NCI-H82 treated with DMSO at 0.1 percent for 48 hours (cell line): Measurements from ENCODE around the gene SLC27A1.
"Not testable (repeated sequence)": the region's sequence is repeated elsewhere in the genome, so short reads cannot be mapped to it uniquely, and the experiment has no call there.

ENCODE experiments used
- DNase-seq: peaks from one replicate; lab custom pipeline; 2025; ENCODE audit not compliant: unreplicated experiment; lab: John Stamatoyannopoulos, UW

SLC27A1 gene

GRCh38 chr19:17486545-17487240 is 16.4 kb downstream of the SLC27A1 start:
- no peak for DNase-seq

GRCh38 chr19:17487284-17488121 is 17.2 kb downstream of the SLC27A1 start:
- no peak for DNase-seq

DNA sequence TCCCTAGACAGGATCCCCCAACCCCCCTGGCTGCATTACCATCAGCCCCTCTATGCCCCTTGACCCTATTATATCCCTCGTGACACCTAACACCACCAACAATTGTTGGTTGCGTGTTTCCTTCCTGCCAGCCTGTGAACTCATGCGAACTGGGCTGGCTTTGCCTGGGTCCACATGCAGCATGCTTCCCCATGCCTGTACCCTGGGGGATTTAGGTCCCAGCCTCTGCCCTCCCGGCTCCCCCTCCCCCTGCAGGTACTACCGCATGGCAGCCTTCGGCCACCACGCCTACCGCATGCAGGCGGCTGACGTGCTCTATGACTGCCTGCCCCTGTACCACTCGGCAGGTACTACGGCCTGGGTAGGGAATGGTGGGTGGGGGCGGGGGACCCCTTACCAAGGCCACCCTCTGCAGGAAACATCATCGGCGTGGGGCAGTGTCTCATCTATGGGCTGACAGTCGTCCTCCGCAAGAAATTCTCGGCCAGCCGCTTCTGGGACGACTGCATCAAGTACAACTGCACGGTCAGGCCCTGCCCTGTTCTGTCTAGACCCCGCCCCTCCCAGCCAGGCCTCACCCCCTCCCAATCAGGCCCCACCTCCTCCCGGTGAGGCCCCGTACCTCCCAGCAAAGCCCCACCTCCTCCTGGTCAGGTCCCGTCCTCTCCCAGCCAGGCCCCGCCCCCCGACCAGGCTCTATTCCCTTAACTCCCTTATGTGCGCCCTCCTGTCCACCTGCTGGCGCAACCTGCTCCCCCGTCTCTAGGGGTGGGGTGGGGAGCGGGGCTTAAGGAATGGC is 18.5 kb downstream of the SLC27A1 start:
- DNase-seq = peak; percentile 95

DNA sequence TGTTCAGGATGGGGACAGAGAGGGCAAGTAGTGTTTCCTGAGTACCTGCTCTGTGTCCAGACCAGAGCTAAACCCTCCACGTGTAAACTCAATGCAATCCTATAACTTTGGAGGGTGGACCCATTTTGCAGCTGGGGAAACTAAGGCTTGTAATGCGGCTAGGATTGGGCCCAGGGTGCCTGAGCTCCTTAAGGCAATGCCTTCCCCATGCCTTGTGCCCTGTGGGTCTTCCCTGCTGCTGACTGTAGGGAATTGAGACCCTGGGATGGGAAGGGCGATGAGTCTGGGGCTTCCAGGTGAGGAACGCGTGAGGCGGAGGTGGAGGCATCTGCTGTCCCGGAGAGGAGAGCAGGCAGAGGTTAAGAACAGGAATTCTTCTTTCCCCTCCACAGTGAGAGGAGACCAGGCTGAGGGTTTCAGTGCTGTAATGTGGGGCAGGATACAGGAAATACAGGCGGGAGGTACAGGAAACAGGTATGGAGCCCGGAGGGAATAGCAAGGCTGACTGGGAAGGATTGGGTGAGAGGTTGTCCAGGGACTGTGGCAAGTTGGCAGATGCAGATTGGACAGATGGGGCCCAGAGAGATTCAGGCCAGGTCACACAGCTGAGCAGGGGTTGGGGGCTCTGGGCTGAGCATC is 19.2 kb downstream of the SLC27A1 start:
- no peak for DNase-seq

DNA sequence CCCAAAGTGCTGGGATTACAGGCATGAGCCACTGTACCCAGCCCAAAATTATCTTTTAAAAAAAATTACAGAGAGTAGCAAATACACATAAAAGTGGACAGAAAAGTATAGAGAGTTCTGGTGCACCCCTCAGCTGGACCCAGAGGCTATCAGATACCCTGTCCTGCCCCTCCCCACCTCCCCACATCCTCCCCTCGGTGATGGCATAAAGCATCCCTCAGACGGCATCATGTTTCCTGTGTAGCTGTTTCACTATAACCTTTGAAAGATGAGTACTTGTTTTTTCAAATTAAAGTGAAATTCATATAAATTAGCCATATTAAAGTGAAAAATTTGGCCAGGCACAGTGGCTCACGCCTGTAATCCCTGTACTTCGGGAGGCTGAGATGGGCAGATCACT is 20.1 kb downstream of the SLC27A1 start:
- no peak for DNase-seq

DNA sequence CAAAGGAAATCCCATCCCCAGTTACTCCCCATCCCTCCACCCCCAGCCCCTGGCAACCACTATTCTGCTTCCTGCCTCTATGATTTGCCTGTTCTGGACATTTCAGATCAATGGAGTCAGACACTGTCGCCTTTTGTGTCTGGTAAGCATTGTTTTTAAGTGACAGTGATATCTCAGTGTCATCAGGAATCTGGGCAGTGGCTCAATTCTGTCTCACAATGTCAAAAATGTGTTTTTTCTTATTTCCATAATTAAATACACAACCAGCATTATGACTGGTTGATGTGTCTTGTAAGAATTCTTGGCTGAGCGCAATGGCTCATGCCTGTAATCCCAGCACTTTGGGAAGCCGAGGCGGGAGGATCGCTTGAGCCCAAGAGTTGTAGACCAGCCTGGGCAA is 21.0 kb downstream of the SLC27A1 start:
- DNase-seq = no peak

- no peak for DNase-seq
Measured at GRCh38 chr19:17495639-17496296, 25.4 kb downstream of the SLC27A1 start.

DNA sequence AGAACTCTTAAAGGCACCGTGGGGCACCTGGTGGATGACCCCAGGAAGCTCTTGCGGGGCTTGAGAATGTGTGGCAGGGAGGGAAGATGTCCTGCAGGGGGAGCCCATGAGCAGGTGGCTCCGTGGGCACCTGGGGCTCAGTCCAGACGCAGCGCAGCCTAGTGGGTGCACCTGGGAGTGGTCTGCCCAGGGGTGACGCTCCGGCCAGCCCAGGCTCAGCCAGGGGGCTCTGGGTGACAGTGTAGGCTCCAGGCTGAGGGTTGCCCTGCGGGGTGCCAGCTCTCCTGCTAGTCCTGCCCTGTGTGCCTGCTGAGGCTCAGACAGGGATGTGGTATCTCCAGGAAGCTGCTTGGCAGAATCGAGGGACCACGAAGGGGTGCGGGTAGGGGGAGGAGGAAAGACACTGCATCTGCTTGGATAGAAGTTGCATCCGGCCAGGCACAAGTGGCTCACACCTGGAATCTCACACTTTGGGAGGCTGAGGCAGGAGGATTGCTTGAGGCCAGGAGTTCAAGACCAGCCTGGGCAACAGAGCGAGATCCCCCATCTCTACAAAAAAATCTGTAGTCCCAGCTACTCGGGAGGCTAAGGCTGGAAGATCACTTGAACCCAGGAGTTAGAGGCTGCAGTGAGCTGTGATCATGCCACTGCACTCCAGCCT is 26.1 kb downstream of the SLC27A1 start:
- peak; percentile 72 for DNase-seq

DNA sequence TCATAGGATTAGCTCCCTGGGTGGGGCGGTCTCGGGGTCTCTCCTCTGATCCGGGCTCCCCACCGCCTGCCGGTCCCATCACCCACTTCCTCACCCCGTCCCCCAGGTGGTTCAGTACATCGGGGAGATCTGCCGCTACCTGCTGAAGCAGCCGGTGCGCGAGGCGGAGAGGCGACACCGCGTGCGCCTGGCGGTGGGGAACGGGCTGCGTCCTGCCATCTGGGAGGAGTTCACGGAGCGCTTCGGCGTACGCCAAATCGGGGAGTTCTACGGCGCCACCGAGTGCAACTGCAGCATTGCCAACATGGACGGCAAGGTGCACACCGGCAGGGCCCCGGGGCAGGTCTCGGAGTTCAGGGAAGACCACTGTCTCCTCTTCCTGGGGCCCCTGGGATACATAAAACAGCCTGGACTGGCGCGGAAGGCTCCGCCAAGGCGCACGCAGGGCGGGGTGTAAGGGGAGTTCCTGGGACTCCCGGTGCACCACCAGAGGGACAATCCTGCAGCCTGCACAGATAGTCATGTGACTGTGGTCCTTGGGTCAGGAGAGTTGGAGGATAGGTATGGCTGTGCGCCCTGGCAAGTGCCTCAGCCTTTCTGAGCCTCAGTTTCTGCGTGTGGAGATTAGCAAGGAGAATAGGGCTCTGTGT is 26.9 kb downstream of the SLC27A1 start:
- DNase-seq = no peak

DNA sequence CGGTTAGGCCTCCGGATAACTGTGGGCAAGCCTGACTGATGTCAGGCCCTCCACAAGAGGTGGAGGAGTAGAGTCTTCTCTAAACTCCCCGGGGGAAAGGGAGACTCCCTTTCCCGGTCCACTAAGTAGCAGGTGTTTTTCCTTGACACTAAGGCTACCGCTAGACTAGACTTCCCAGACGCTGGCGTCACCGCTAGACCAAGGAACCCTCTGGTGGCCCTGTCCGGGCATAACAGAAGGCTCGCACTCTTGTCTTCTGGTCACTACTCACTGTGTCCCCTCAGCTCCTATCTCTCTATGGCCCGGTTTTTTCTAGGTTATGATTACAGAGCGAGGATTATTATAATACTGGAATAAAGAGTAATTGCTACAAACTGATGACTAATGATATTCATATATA is 28.7 kb downstream of the SLC27A1 start:
- not testable (repeated sequence) for DNase-seq

DNA sequence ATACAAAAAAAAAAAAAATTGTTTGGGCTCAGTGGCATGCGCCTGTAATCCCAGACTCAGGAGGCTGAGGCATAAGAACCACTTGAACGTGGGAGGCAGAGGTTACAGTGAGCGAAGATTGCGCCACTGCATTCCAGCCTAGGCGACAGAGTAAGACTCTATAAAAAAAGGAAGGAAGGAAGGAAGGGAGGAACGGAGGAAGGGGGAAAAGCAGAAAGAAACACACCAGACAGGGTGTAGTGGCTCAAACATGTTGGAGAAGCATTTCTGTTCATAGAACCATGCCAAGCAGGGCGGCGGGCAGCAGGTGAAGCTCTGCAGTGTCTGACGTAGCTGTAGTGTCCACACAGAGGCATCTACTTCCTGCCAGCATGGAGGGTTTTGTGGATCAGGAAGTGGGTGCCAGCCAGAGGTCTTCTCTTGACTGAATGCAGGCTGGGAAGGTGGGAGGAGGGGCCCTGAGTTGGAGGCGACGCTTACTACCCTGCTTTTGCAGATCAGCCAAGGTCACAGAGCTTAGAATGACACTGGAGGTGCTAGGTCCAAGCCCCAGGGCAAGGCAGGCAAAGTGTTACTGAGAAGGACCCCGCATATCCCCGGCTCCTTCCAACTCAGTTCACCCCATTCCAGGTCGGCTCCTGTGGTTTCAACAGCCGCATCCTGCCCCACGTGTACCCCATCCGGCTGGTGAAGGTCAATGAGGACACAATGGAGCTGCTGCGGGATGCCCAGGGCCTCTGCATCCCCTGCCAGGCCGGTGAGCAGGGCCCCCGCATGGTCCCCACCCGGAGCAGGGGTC is 29.5 kb downstream of the SLC27A1 start:
- no peak for DNase-seq

- DNase-seq = no peak
Measured at GRCh38 chr19:17500447-17501198, 30.3 kb downstream of the SLC27A1 start.

DNA sequence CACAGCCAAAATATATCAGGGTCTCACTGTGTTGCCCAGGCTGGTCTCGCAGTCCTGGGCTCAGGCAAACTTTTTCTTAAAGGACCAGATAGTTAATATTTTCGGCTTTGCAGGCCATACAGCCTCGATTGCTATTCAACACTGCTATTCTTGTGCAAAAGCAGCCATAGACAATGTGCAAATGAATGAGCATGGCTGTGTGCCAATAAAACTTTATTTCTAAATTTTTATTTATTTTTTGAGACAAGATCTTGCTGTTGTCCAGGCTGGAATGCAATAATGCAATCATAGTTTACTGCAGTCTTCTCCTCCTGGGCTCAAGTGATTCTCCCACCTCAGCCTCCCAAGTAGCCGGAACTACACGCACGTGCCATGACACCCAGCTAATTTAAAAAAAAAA is 32.9 kb downstream of the SLC27A1 start:
- no peak for DNase-seq

GRCh38 chr19:17504030-17504429 is 33.7 kb downstream of the SLC27A1 start:
- DNase-seq = no peak

GRCh38 chr19:17504456-17504855 is 34.1 kb downstream of the SLC27A1 start:
- DNase-seq = no peak

GRCh38 chr19:17505223-17505622 is 34.9 kb downstream of the SLC27A1 start:
- no peak for DNase-seq

DNA sequence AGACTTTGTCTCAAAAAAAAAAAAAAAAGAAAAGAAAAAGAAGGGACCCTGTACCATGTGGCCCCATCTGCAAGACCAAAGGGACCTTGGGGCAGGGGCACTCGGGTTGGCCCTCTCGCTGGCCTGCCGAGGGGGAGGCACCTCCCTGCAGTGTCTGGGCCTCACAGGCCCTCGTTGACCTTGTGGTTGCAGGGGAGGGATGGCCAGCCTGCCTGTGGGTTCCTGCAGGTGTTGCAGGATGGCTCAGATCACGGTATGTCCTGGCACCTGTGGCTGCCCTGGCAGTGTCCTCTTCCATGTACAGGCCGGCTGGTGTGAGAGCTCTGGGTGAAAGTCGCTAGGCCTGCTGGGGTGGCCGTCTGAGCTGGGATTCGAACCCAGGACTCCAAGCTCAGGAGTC is 36.4 kb downstream of the SLC27A1 start:
- no peak for DNase-seq

DNA sequence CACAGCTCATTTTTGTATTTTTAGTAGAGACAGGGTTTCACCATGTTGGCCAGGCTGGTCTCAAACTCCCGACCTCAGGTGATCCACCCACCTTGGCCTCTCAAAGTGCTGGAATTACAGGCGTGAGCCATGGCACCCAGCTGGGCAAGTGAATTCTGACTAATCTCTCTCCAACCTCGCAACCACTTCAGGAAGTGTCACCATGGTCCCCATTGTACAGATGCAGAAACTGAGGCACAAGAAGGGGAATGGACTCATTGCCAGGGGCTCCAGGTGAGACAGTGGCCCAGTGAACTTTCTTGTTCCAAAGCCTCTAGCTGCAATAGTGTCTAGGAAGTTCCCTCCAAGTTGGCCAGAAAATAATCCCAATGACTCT is 38.2 kb downstream of the SLC27A1 start:
- not testable (repeated sequence) for DNase-seq
